GM19043 (cell line): ENCODE data around the gene VSX2.

Experiments
- ATAC-seq: cut with Tn5 transposase; IDR thresholded peaks from one replicate; pipeline ENCODE4 v1.9.1; 2021; ENCODE audit warnings: low read depth; ENCODE audit not compliant: unreplicated experiment

VSX2 gene

GRCh38 chr14:74297986-74298385, 58.7 kb downstream of the VSX2 start:
- ATAC-seq, result no peak

GRCh38 chr14:74299061-74299545, 59.9 kb downstream of the VSX2 start:
- no peak for ATAC-seq

GRCh38 chr14:74301594-74302151, 62.4 kb downstream of the VSX2 start:
- ATAC-seq, result no peak

GRCh38 chr14:74302152-74302628, 62.9 kb downstream of the VSX2 start:
- no peak for ATAC-seq

GRCh38 chr14:74302634-74303569, 63.7 kb downstream of the VSX2 start, which contains the start of gene ABCD4:
ABCD4 (minus strand) TSS chr14:74302934; CDS start chr14:74302912, 22 bp downstream.
- ATAC-seq, result peak; percentile 97

GRCh38 chr14:74308695-74309094, 69.4 kb downstream of the VSX2 start:
- ATAC-seq, result no peak

- ATAC-seq, result no peak
These were observed 70.1 kb downstream of the VSX2 start for GRCh38 chr14:74309125-74310022.

GRCh38 chr14:74312161-74312560, 72.9 kb downstream of the VSX2 start:
- no peak for ATAC-seq
